HepG2 (cell line): ENCODE results near the gene RPLP2. TPM values are rescaled to one million over a fixed set of nuclear protein-coding genes. Genes with fewer than 3 reads are reported as not detected.

Experiments used
- KLF11 ChIP-seq: IDR thresholded peaks from 2 replicates; pipeline ENCODE4 v1.6.1; 2016; ENCODE audit warnings: missing compliant biosample characterization
- KLF6 ChIP-seq: IDR thresholded peaks from 2 replicates; pipeline ENCODE4 v1.8.0; 2016; ENCODE audit warnings: missing biosample characterization, missing genetic modification reagents
- MLLT10 ChIP-seq: sonication (generic); formaldehyde crosslinking; IDR thresholded peaks from 2 replicates; pipeline ENCODE4 v1.4.0; 2020; ENCODE audit warnings: missing genetic modification reagents
- RELA ChIP-seq: sonication (generic); formaldehyde crosslinking; IDR thresholded peaks from 2 replicates; pipeline ENCODE4 v1.4.0; 2020; ENCODE audit warnings: missing genetic modification reagents
- SMAD1 ChIP-seq: sonication (generic); formaldehyde crosslinking; IDR thresholded peaks from 2 replicates; pipeline ENCODE4 v1.4.0; 2020; ENCODE audit warnings: missing genetic modification reagents, low read depth, mild to moderate bottlenecking, borderline replicate concordance
- SOX5 ChIP-seq: IDR thresholded peaks from 2 replicates; pipeline ENCODE4 v1.6.1; 2016; ENCODE audit warnings: borderline replicate concordance
- ZBTB3 ChIP-seq: sonication (generic); formaldehyde crosslinking; IDR thresholded peaks from 2 replicates; pipeline ENCODE4 v1.4.0; 2020; ENCODE audit warnings: low read depth, mild to moderate bottlenecking, moderate library complexity, missing genetic modification reagents, borderline replicate concordance
- ZNF883 ChIP-seq: sonication (generic); formaldehyde crosslinking; IDR thresholded peaks from 2 replicates; pipeline ENCODE4 v1.5.1; 2020; ENCODE audit warnings: mild to moderate bottlenecking, missing genetic modification reagents; ENCODE audit errors: not compliant biosample characterization
- polyA plus RNA-seq, 8 experiments: library from polyadenylated mRNA; depleted of rRNA in 3 of 8; stranded (reverse) in 7 of 8; unstranded in 1 of 8; fragments of >200 nt; fragmentation: Illumina TruSeq in 4 of 8; extraction: Trizol in 4 of 8; gene quantifications; 2 replicates each; pipeline versions ENCODE4 v1.2.1 to v1.2.3, GENCODE V29; 2011 to 2016; ENCODE audit warnings: low read depth in 4 of 8, missing spikeins in 1 of 8, mixed read lengths in 1 of 8; ENCODE audit not compliant: insufficient read depth in 1 of 8
- total RNA-seq, 5 experiments: library from RNA; depleted of rRNA; stranded (reverse); fragments of >200 nt; fragmentation: Illumina TruSeq; extraction: Trizol; gene quantifications; 2 replicates each; pipeline ENCODE4 v1.2.3, GENCODE V29; 2016; ENCODE audit warnings: low read depth in 1 of 5
- TF ChIP-seq, protein P1 (sequence below): sonication (generic); formaldehyde crosslinking; IDR thresholded peaks from 2 replicates; pipeline ENCODE4 v1.4.0; 2020; ENCODE audit warnings: missing genetic modification reagents
- TF ChIP-seq, protein P2 (sequence below): sonication (generic); formaldehyde crosslinking; IDR thresholded peaks from 2 replicates; pipeline ENCODE4 v1.4.0; 2020; ENCODE audit warnings: mild to moderate bottlenecking, missing genetic modification reagents, borderline replicate concordance
- TF ChIP-seq, protein P3 (sequence below): sonication (generic); formaldehyde crosslinking; IDR thresholded peaks from 2 replicates; pipeline ENCODE4 v1.8.0; 2022; ENCODE audit warnings: missing genetic modification reagents, low read depth, mild to moderate bottlenecking, borderline replicate concordance
- TF ChIP-seq, protein P4 (sequence below): sonication (generic); formaldehyde crosslinking; IDR thresholded peaks from 2 replicates; pipeline ENCODE4 v1.4.0; 2020; ENCODE audit warnings: mild to moderate bottlenecking, missing genetic modification reagents

The RPLP2 gene
- total and polyA plus RNA-seq, 2 of the 13 experiments (the other 11 are each of a cell fraction or from before 2014, with no cell fraction given), result 978 to 2,106 TPM

DNA sequence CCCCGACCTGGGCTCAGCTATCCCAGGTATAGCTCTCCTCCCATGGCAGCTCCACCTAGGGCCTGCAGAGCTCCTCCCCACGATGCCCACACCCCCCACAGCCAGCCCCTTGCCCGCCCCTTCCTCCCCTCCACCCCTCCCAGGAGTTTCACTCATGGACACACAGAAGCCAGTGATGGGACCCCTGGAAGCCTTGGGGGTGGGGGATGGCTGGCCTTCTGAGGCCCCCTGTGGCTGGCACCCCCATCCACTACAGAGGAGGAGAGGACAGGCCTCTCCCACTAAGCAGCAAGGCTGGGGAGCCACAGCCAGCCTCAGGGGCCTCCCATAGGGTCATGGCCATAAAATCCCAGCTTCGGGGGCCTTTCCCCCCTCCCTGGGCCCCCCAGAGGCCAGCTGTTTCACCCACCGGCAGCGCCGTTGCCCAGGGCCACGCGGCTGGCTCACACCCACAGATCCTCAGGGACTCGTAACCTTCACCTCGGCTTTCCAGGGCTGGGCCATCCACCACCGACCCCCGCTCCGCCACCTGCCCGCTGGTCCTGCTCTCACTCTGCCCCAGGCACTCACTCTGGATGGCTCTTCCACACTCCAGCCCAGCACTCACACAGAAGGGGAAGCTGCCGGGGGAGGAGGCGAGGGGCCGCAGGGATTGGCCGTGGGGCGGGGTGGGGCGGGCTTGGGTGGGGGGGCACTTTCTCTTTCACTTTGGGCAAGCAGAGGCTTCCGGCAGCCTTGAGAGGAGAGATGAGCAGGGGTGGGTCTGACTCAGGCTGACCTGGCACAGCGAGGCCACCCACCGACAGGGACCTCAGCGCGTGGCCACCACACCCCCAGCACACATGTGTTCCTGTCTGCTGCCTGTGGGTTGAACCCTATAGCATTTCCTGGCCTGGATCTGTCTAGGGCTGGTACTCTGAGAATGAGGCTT, 13.9 kb upstream of the RPLP2 start (continued):
- TF ChIP-seq, protein P1, sequence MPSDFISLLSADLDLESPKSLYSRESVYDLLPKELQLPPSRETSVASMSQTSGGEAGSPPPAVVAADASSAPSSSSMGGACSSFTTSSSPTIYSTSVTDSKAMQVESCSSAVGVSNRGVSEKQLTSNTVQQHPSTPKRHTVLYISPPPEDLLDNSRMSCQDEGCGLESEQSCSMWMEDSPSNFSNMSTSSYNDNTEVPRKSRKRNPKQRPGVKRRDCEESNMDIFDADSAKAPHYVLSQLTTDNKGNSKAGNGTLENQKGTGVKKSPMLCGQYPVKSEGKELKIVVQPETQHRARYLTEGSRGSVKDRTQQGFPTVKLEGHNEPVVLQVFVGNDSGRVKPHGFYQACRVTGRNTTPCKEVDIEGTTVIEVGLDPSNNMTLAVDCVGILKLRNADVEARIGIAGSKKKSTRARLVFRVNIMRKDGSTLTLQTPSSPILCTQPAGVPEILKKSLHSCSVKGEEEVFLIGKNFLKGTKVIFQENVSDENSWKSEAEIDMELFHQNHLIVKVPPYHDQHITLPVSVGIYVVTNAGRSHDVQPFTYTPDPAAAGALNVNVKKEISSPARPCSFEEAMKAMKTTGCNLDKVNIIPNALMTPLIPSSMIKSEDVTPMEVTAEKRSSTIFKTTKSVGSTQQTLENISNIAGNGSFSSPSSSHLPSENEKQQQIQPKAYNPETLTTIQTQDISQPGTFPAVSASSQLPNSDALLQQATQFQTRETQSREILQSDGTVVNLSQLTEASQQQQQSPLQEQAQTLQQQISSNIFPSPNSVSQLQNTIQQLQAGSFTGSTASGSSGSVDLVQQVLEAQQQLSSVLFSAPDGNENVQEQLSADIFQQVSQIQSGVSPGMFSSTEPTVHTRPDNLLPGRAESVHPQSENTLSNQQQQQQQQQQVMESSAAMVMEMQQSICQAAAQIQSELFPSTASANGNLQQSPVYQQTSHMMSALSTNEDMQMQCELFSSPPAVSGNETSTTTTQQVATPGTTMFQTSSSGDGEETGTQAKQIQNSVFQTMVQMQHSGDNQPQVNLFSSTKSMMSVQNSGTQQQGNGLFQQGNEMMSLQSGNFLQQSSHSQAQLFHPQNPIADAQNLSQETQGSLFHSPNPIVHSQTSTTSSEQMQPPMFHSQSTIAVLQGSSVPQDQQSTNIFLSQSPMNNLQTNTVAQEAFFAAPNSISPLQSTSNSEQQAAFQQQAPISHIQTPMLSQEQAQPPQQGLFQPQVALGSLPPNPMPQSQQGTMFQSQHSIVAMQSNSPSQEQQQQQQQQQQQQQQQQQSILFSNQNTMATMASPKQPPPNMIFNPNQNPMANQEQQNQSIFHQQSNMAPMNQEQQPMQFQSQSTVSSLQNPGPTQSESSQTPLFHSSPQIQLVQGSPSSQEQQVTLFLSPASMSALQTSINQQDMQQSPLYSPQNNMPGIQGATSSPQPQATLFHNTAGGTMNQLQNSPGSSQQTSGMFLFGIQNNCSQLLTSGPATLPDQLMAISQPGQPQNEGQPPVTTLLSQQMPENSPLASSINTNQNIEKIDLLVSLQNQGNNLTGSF (CRISPR knock-in tag), result no peak
- no peak for TF ChIP-seq KLF6
- TF ChIP-seq RELA (CRISPR knock-in tag), result no peak
- TF ChIP-seq, protein P2, sequence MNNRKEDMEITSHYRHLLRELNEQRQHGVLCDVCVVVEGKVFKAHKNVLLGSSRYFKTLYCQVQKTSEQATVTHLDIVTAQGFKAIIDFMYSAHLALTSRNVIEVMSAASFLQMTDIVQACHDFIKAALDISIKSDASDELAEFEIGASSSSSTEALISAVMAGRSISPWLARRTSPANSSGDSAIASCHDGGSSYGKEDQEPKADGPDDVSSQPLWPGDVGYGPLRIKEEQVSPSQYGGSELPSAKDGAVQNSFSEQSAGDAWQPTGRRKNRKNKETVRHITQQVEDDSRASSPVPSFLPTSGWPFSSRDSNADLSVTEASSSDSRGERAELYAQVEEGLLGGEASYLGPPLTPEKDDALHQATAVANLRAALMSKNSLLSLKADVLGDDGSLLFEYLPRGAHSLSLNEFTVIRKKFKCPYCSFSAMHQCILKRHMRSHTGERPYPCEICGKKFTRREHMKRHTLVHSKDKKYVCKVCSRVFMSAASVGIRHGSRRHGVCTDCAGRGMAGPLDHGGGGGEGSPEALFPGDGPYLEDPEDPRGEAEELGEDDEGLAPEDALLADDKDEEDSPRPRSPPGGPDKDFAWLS (CRISPR knock-in tag), result no peak
- TF ChIP-seq MLLT10 (CRISPR knock-in tag), result no peak
- TF ChIP-seq KLF11 (CRISPR knock-in tag), result no peak
- TF ChIP-seq, protein P3, sequence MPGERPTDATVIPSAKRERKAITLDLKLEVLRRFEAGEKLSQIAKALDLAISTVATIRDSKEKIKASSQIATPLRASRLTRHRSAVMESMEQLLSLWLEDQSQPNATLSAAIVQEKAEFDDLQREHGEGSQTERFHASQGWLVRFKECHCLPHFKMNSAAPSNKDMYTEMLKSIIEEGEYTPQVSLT, result no peak
- no peak for TF ChIP-seq ZNF883 (CRISPR knock-in tag)
- no peak for TF ChIP-seq SOX5 (CRISPR knock-in tag)
- TF ChIP-seq, protein P4, sequence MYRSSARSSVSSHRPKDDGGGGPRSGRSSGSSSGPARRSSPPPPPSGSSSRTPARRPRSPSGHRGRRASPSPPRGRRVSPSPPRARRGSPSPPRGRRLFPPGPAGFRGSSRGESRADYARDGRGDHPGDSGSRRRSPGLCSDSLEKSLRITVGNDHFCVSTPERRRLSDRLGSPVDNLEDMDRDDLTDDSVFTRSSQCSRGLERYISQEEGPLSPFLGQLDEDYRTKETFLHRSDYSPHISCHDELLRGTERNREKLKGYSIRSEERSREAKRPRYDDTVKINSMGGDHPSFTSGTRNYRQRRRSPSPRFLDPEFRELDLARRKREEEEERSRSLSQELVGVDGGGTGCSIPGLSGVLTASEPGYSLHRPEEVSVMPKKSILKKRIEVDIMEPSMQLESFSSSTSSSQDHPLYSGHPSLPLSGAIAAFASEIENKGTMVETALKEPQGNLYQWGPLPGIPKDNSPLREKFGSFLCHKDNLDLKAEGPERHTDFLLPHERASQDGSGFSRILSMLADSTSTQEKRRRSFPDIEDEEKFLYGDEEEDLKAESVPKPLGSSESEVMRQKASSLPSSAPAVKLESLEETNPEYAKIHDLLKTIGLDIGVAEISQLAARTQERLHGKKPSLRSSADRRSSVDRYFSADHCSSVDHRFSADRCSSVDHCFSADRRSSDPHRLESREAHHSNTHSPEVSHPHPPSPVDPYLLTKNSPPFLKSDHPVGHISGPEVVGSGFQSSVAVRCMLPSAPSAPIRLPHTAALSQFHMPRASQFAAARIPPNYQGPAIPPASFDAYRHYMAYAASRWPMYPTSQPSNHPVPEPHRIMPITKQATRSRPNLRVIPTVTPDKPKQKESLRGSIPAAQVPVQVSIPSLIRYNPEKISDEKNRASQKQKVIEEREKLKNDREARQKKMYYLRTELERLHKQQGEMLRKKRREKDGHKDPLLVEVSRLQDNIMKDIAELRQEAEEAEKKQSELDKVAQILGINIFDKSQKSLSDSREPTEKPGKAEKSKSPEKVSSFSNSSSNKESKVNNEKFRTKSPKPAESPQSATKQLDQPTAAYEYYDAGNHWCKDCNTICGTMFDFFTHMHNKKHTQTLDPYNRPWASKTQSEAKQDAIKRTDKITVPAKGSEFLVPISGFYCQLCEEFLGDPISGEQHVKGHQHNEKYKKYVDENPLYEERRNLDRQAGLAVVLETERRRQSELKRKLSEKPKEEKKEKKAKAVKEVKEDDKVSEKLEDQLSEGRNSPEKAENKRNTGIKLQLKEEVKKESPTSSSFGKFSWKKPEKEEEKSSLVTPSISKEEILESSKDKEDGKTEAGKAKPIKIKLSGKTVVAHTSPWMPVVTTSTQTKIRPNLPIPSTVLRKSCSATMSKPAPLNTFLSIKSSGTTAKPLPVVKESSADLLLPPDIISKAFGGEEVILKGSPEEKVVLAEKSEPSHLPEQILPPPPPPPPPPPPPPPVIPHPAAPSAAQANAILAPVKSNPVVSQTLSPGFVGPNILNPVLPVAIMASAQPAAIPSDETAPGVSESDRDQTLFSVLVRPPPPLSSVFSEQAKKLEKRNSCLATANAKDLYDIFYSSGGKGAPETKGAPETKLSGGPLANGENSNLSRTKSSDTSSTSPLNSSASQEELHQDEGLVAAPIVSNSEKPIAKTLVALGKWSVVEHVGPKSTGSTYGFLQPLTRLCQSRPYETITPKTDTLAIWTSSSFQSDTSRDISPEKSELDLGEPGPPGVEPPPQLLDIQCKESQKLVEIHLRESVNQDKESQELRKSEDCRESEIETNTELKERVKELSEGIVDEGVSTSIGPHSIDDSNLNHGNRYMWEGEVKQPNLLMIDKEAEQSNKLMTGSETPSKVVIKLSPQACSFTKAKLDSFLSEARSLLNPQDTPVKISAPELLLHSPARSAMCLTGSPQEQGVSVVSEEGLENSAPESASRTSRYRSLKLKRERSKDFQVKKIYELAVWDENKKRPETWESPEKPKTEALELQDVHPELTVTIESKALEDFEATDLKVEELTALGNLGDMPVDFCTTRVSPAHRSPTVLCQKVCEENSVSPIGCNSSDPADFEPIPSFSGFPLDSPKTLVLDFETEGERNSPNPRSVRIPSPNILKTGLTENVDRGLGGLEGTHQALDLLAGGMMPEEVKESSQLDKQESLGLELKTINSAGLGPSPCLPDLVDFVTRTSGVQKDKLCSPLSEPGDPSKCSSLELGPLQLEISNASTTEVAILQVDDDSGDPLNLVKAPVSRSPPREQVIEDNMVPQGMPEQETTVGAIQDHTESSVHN (CRISPR knock-in tag), result no peak
- TF ChIP-seq ZBTB3 (CRISPR knock-in tag), result no peak
- no peak for TF ChIP-seq SMAD1 (CRISPR knock-in tag)
